Stomach (tissue), 4 donors: Measurements from ENCODE around the gene UPK3A.

Experiments used
- POLR2A ChIP-seq, 4 donors: fragments of 450-650 bp; IDR thresholded peaks; one replicate each; pipeline ENCODE4 v1.6.1; 2016; ENCODE audit warnings: antibody characterized with exemption in 4 of 4, control low read depth in 2 of 4, mild to moderate bottlenecking in 1 of 4, moderate library complexity in 1 of 4
- POLR2AphosphoS5 ChIP-seq, 3 donors: sonication (generic); formaldehyde crosslinking; IDR thresholded peaks; one replicate each; pipeline ENCODE4 v1.6.1; 2016; ENCODE audit warnings: antibody characterized with exemption in 3 of 3
- TF ChIP-seq, protein P1 (sequence below), 7 experiments: fragments of 450-650 bp in 4 of 7; fragments of 200-600 bp in 3 of 7; sonication (generic) in 3 of 7; IDR thresholded peaks; one replicate each; pipeline ENCODE4 v1.5.1; 2016 to 2019; ENCODE audit warnings: antibody characterized with exemption in 7 of 7, control low read depth in 2 of 7, mild to moderate bottlenecking in 1 of 7

DNA sequence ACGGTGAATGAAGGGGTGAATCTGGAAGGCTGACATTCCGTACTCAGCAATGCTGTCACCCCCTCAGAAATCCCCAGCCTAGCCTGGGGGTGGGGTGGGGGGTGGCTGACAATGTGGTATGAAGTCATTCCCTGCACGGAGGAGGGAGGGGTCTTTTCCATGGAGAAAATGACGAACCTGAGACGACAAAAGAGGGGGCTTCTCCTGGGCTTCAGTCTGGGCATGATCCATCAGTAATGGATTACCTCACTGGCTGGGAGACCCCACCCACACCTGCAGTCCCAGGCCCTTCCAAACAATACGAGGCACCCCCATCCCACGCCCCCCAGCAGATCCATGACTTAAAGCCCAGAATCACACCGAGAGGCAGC is 45.1 kb upstream of the UPK3A start:
- TF ChIP-seq POLR2A (IDR thresholded peaks at IDR 0.05), result no peak
- TF ChIP-seq, protein P1, sequence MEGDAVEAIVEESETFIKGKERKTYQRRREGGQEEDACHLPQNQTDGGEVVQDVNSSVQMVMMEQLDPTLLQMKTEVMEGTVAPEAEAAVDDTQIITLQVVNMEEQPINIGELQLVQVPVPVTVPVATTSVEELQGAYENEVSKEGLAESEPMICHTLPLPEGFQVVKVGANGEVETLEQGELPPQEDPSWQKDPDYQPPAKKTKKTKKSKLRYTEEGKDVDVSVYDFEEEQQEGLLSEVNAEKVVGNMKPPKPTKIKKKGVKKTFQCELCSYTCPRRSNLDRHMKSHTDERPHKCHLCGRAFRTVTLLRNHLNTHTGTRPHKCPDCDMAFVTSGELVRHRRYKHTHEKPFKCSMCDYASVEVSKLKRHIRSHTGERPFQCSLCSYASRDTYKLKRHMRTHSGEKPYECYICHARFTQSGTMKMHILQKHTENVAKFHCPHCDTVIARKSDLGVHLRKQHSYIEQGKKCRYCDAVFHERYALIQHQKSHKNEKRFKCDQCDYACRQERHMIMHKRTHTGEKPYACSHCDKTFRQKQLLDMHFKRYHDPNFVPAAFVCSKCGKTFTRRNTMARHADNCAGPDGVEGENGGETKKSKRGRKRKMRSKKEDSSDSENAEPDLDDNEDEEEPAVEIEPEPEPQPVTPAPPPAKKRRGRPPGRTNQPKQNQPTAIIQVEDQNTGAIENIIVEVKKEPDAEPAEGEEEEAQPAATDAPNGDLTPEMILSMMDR (IDR thresholded peaks at IDR 0.05), result no peak
- TF ChIP-seq POLR2AphosphoS5 (IDR thresholded peaks at IDR 0.05), result no peak
